Subcutaneous adipose tissue (tissue), 4 donors: Measurements from ENCODE around the gene CALML6. TPM values are rescaled to one million over a fixed set of nuclear protein-coding genes. Genes with fewer than 3 reads are reported as not detected.

ENCODE experiments used
- total RNA-seq, 4 donors: library from RNA; depleted of rRNA; stranded (reverse); fragments of >200 nt; gene quantifications; one replicate each; pipeline ENCODE4 v1.1.0, GENCODE V29; 2016
- TF ChIP-seq, protein P1 (sequence below): fragments of 450-650 bp; IDR thresholded peaks from one replicate; pipeline ENCODE4 v1.5.1; 2016; ENCODE audit warnings: low read depth, mild to moderate bottlenecking, control low read depth, antibody characterized with exemption, moderate library complexity

Gene CALML6
- total RNA-seq, 4 donors from 2014 or later, result 1.3 TPM; not detected in 3

DNA sequence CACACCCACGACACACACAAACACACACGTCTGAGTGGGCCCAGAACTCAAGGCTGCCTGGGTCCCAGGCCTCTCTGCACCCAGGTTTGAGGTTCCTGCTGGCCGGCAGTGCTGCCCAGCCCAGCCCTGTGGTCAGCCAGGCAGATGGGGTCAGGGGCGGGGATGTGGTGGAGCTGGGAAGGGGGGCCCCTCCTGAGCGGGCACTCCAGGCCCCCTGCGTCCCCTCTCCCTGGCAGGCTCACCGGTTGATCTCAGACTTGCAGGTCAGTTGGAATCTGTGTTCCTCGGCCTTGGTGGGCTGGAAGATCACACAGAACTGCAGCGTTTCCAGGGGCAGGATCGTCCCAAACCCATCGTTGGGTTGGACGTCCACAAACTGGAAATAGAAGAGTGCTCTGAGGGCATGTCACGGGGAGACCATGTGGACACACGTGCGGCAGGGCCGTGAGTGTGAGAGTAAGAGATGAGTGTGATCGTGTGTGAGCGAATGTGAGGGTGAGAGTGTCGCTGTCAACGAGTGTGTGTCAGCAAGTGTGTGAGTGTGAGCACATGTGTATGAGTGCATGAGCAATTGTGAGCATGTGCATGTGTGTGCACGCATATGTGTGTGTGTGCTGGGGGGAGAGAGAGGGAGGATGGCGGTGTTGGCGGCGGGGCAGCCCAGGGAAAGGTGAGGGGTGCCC lies 23.7 kb downstream of the CALML6 start:
- TF ChIP-seq, protein P1, sequence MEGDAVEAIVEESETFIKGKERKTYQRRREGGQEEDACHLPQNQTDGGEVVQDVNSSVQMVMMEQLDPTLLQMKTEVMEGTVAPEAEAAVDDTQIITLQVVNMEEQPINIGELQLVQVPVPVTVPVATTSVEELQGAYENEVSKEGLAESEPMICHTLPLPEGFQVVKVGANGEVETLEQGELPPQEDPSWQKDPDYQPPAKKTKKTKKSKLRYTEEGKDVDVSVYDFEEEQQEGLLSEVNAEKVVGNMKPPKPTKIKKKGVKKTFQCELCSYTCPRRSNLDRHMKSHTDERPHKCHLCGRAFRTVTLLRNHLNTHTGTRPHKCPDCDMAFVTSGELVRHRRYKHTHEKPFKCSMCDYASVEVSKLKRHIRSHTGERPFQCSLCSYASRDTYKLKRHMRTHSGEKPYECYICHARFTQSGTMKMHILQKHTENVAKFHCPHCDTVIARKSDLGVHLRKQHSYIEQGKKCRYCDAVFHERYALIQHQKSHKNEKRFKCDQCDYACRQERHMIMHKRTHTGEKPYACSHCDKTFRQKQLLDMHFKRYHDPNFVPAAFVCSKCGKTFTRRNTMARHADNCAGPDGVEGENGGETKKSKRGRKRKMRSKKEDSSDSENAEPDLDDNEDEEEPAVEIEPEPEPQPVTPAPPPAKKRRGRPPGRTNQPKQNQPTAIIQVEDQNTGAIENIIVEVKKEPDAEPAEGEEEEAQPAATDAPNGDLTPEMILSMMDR, result no peak

GRCh38 chr1:1939296-1940122 lies 24.4 kb downstream of the CALML6 start:
- TF ChIP-seq, protein P1, result no peak

DNA sequence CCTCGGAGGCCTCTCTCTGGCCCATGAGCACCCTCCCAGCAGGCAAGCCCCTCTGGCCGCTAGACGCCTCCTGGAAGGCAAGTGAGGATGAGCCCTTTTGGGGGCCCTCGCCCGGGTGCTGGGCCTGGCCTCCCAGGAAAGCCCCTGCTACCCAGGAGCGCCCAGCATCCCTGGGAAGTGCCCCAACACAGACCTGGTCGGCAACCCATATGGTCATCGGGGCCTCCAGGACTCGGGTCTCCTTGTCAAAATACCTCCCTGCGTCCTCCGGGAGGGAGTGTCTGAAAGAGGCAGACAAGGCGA lies 25.0 kb downstream of the CALML6 start:
- TF ChIP-seq, protein P1, result no peak

GRCh38 chr1:1941211-1941841 lies 26.3 kb downstream of the CALML6 start:
- TF ChIP-seq, protein P1, result no peak

- TF ChIP-seq, protein P1, result no peak
Observed at GRCh38 chr1:1941868-1942752, 27.1 kb downstream of the CALML6 start.

DNA sequence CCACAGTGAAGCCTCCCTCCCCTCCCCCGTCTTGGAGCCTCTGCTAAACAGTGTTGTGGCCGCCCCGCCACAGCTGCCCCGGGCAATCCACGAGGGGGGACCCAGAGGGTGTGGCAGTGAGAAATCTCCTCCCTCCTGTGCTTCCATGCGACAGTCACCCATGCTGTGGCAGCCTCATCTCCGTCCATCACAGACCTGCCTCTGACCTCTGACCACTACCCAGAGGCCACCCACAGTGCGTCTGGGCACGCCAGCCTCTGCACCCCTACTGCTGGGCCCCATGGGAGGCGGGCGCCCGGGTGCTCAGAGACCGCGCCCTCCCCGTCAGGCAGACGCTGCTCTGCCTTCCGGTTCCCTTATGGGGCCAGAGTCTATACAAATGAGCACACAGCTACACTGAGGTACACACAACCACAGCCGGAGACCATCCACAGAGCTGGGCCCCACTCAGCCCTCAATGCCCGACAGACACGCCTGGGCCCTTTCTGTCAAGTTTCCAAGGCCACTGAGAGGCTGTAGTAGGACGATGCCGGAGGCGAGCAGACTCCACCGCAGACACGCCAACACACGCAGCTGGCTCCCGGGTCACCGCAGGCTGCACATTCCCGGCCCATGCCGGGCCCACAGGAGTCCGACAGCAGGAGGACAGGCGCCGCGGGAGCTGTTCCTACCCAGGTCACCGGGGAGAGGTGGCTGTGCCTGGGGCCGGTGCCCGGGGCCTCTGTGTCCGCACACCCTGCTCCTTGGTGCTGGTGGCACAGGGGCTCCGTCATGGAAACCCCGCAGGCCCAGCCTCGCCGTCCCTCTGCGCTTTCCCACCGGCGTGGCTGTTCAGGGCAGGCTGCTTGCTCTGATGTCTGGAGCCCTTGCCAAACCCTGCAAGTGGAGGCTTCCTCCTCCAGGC lies 27.9 kb downstream of the CALML6 start:
- TF ChIP-seq, protein P1, result no peak
